GM12878 (cell line): ENCODE data around the gene MED13L.

Experiments
- ATF7 ChIP-seq: fragments of 450-650 bp; IDR thresholded peaks from 2 replicates; pipeline ENCODE4 v1.6.1; 2016; ENCODE audit warnings: low read depth, mild to moderate bottlenecking
- BRCA1 ChIP-seq: IDR thresholded peaks from 2 replicates; pipeline ENCODE4 v1.6.1; 2011; ENCODE audit warnings: low read depth, low read length, improper control_type of control experiment
- CREM ChIP-seq: IDR thresholded peaks from 2 replicates; pipeline ENCODE4 v1.6.1; 2014; ENCODE audit warnings: antibody characterized with exemption, low read depth
- CTCF ChIP-seq, 3 experiments: IDR thresholded peaks in 2 of 3; conservative IDR thresholded peaks in 1 of 3; 2 replicates each; pipeline ENCODE4 v1.5.1; 2011; ENCODE audit warnings: low read depth in 3 of 3, low read length in 3 of 3, mild to moderate bottlenecking in 3 of 3, control low read depth in 2 of 3, moderate library complexity in 2 of 3, inconsistent platforms in 1 of 3, mixed read lengths in 1 of 3; ENCODE audit not compliant: control insufficient read depth in 2 of 3, insufficient read depth in 1 of 3; ENCODE audit errors: extremely low read depth in 1 of 3
- NFXL1 ChIP-seq: fragments of 450-650 bp; IDR thresholded peaks from 2 replicates; pipeline ENCODE4 v1.6.1; 2017; ENCODE audit warnings: antibody characterized with exemption, mild to moderate bottlenecking, borderline replicate concordance
- POLR2A ChIP-seq: IDR thresholded peaks from 2 replicates; pipeline ENCODE4 v1.6.1; 2011; ENCODE audit warnings: low read depth, mild to moderate bottlenecking, low read length
- RAD21 ChIP-seq: IDR thresholded peaks from 2 replicates; pipeline ENCODE4 v1.6.1; 2011; ENCODE audit warnings: mild to moderate bottlenecking, low read depth, low read length, moderate library complexity; ENCODE audit not compliant: insufficient read depth
- USF2 ChIP-seq: IDR thresholded peaks from 2 replicates; pipeline ENCODE4 v1.6.1; 2011; ENCODE audit warnings: low read depth, low read length, improper control_type of control experiment, borderline replicate concordance

GRCh38 chr12:116183741-116184141, 93.8 kb downstream of the MED13L start:
- TF ChIP-seq BRCA1 (no peak), CTCF (IDR thresholded peaks at IDR 0.05 in 2 of 3, conservative IDR thresholded peaks at IDR 0.05 in 1 of 3; ENCODE audit: control insufficient read depth in 2 of 3, extremely low read depth in 1 of 3, insufficient read depth in 1 of 3, low read depth in 3 of 3, low read length in 3 of 3) (no peak), NFXL1 (no peak), USF2 (no peak), CREM (no peak), ATF7 (no peak), POLR2A (no peak), RAD21 (no peak)
